Tibial nerve (tissue), 4 donors: Measurements from ENCODE around the gene HEXD. TPM values are rescaled to one million over a fixed set of nuclear protein-coding genes. Genes with fewer than 3 reads are reported as not detected.

ENCODE experiments used
- DNase-seq, 2 donors: peaks; one replicate each; pipeline ENCODE4 v3.0.0-alpha.2; 2019; ENCODE audit warnings: low spot score in 2 of 2
- H3K27ac ChIP-seq, 4 donors: fragments of 200-600 bp; sonication (generic) in 3 of 4; one replicate each; pipeline ENCODE4 v1.5.1; 2017 to 2019; ENCODE audit warnings: mild to moderate bottlenecking in 1 of 4
- H3K27me3 ChIP-seq, 2 donors: fragments of 200-600 bp; sonication (generic) in 1 of 2; one replicate each; pipeline versions ENCODE4 v1.5.1 to v1.6.0; 2017 to 2019
- H3K36me3 ChIP-seq, 3 donors: fragments of 200-600 bp; sonication (generic); one replicate each; pipeline ENCODE4 v1.5.1; 2018 to 2019
- H3K4me1 ChIP-seq, 4 donors: fragments of 200-600 bp; sonication (generic) in 3 of 4; one replicate each; pipeline ENCODE4 v1.5.1; 2017 to 2019
- H3K4me3 ChIP-seq, 4 donors: fragments of 200-600 bp; sonication (generic) in 3 of 4; one replicate each; pipeline ENCODE4 v1.5.1; 2017 to 2019; ENCODE audit warnings: mild to moderate bottlenecking in 1 of 4, moderate library complexity in 1 of 4
- H3K9me3 ChIP-seq, 4 donors: fragments of 200-600 bp; sonication (generic) in 3 of 4; one replicate each; pipeline ENCODE4 v1.5.1; 2017 to 2019
- CTCF ChIP-seq, 5 experiments: fragments of 200-600 bp in 3 of 5; fragments of 450-650 bp in 2 of 5; sonication (generic) in 3 of 5; IDR thresholded peaks; one replicate each; pipeline ENCODE4 v1.5.1; 2016 to 2019; ENCODE audit warnings: antibody characterized with exemption in 5 of 5, mild to moderate bottlenecking in 3 of 5, moderate library complexity in 2 of 5
- EP300 ChIP-seq, 2 donors: sonication (generic); formaldehyde crosslinking; IDR thresholded peaks; one replicate each; pipeline ENCODE4 v1.6.1; 2017; ENCODE audit warnings: antibody characterized with exemption in 2 of 2, mild to moderate bottlenecking in 1 of 2
- POLR2A ChIP-seq, 2 donors: fragments of 450-650 bp; IDR thresholded peaks; one replicate each; pipeline ENCODE4 v1.6.1; 2017; ENCODE audit warnings: antibody characterized with exemption in 2 of 2, mild to moderate bottlenecking in 2 of 2, moderate library complexity in 2 of 2
- WGBS, 2 donors: methylation state at CpG; one replicate each; pipeline ENCODE4 v1.1.5; 2018; 5-methylcytosine and 5-hydroxymethylcytosine counted together
- total RNA-seq, 4 donors: library from RNA; depleted of rRNA; stranded (reverse); fragments of >200 nt; gene quantifications; one replicate each; pipeline ENCODE4 v1.1.0, GENCODE V29; 2016

HEXD gene
- total RNA-seq, 4 donors from 2014 or later: 65.6 to 143 (median 95.1) TPM

DNA sequence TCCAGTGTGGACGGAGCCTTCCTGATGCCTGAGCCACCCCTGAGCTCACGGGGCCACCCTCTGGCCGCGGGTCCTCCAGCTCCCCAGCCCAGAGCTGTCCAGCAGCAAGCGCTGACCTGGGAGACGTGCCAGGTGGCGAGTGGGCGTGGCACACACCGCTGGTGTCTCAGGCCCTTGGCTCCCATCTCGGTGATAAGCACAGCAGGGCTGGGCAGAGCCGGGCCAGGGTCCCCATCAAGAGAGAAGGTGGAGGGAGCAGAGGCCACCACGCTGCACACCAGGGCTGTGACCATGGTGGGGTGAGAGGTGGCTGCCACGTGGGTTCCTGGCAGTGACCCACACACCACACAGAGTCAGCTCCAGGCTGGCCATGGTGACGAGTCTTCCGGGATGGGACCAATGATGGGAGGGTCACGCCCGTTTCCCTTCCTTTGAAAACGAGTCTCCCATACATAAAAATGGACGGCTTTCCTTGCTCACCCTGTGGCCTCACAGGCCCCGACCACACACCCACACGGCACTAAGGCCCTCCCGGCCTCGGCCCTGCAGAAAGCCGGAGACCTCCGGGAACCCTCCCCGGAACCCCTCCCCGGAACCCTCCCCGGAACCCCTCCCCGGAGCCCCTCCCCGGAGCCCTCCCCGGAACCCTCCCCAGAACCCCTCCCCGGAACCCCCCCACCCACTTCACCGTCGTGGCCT lies 29.8 kb upstream of the HEXD start:
- no peak overlapping the region for H3K4me3 ChIP-seq
- H3K27me3 ChIP-seq: peaks cover 0 to 37% of the 10 kb centered on the region in 2 donors
- TF ChIP-seq CTCF (IDR thresholded peaks at IDR 0.05) (no peak), EP300 (IDR thresholded peaks at IDR 0.05) (no peak)
- H3K4me1 ChIP-seq: peaks cover 0 to 36% (median 5%) of the 10 kb centered on the region in 4 donors
- no peak for DNase-seq
- H3K27ac ChIP-seq: no peak overlapping the region
- peaks cover 0 to 36% (median 0%) of the 10 kb centered on the region in 3 donors for H3K36me3 ChIP-seq
- H3K9me3 ChIP-seq: no peaks in the 10 kb centered on the region
- WGBS, 2 donors: 68 to 78% methylated on average over 28 to 33 of the region's 34 CpGs

- TF ChIP-seq EP300 (IDR thresholded peaks at IDR 0.05) (no peak), POLR2A (IDR thresholded peaks at IDR 0.05) (no peak), CTCF (IDR thresholded peaks at IDR 0.05) (no peak)
- Histone ChIP-seq H3K4me3 (no peak overlapping the region), H3K27ac (no peak overlapping the region), H3K9me3 (no peaks in the 10 kb centered on the region), H3K4me1 (peaks cover 0 to 36% (median 5%) of the 10 kb centered on the region in 4 donors), H3K27me3 (peaks cover 0 to 32% of the 10 kb centered on the region in 2 donors), H3K36me3 (peaks cover 0 to 41% (median 0%) of the 10 kb centered on the region in 3 donors)
- WGBS, 2 donors: 76 to 88% methylated on average over 21 of the region's 21 CpGs
- DNase-seq: no peak
These were observed 29.2 kb upstream of the HEXD start for GRCh38 chr17:82388922-82389283.

DNA sequence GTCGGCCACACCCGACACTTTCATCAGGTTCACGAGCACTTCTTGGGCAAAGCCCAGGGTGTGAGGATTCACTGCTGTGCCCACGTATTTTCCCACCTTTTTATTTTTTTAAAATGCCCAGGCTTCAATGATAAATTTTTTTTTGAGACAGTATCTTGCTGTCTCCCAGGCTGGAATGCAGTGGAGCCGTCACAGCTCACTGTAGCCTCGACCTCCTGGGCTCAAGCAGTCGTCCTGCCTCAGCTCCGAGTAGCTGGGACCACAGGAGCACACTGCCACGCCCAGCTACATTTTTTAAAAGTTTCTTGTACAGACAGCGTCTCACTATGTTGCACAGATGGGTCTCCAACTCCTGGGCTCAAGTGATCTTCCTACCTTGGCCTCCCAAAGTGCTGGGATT lies 28.8 kb upstream of the HEXD start:
- H3K9me3 ChIP-seq: no peaks in the 10 kb centered on the region
- H3K4me3 ChIP-seq: no peak overlapping the region
- WGBS, 2 donors: 81 to 82% methylated on average over 10 of the region's 10 CpGs
- peaks cover 0 to 34% (median 5%) of the 10 kb centered on the region in 4 donors for H3K4me1 ChIP-seq
- no peak for TF ChIP-seq POLR2A (IDR thresholded peaks at IDR 0.05)
- no peak for TF ChIP-seq CTCF (IDR thresholded peaks at IDR 0.05)
- no peak for TF ChIP-seq EP300 (IDR thresholded peaks at IDR 0.05)
- peaks cover 0 to 46% (median 0%) of the 10 kb centered on the region in 3 donors for H3K36me3 ChIP-seq
- no peak for DNase-seq
- H3K27ac ChIP-seq: no peak overlapping the region
- peaks cover 0 to 28% of the 10 kb centered on the region in 2 donors for H3K27me3 ChIP-seq

GRCh38 chr17:82390015-82390859 lies 27.9 kb upstream of the HEXD start:
- TF ChIP-seq CTCF (IDR thresholded peaks at IDR 0.05): no peak
- no peak for TF ChIP-seq POLR2A (IDR thresholded peaks at IDR 0.05)
- no peak for TF ChIP-seq EP300 (IDR thresholded peaks at IDR 0.05)
- peaks cover 0 to 19% of the 10 kb centered on the region in 2 donors for H3K27me3 ChIP-seq
- H3K9me3 ChIP-seq: no peaks in the 10 kb centered on the region
- H3K27ac ChIP-seq: no peak overlapping the region
- H3K36me3 ChIP-seq: peaks cover 0 to 54% (median 0%) of the 10 kb centered on the region in 3 donors
- no peak for DNase-seq
- H3K4me3 ChIP-seq: no peak overlapping the region
- peaks cover 0 to 25% (median 4%) of the 10 kb centered on the region in 4 donors for H3K4me1 ChIP-seq
- WGBS, 2 donors: 86 to 89% methylated on average over 28 to 31 of the region's 34 CpGs
